ACC112 (cell line): ENCODE results near the gene CCR5AS.
"Not testable (repeated sequence)": the region's sequence is repeated elsewhere in the genome, so short reads cannot be mapped to it uniquely, and the experiment has no call there.

ENCODE experiments used
- H2AFZ ChIP-seq: fragments of 200-600 bp; sonication (generic); one replicate; pipeline ENCODE4 v1.6.0; 2017; ENCODE audit warnings: antibody characterized with exemption, low read length; ENCODE audit not compliant: unreplicated experiment
- H3K27ac ChIP-seq: fragments of 200-600 bp; sonication (generic); 2 replicates; pipeline ENCODE4 v1.5.1; 2014; ENCODE audit warnings: low read depth, mild to moderate bottlenecking, antibody characterized with exemption, low read length, moderate library complexity
- H3K27me3 ChIP-seq: fragments of 200-600 bp; sonication (generic); 2 replicates; pipeline ENCODE4 v1.6.1; 2014; ENCODE audit warnings: mild to moderate bottlenecking, antibody characterized with exemption, low read length, moderate library complexity, mixed read lengths; ENCODE audit not compliant: insufficient read depth
- H3K36me3 ChIP-seq: fragments of 200-600 bp; sonication (generic); 2 replicates; pipeline ENCODE4 v1.6.1; 2016; ENCODE audit warnings: mild to moderate bottlenecking, antibody characterized with exemption, low read length, moderate library complexity, mixed read lengths; ENCODE audit not compliant: insufficient read depth
- H3K4me1 ChIP-seq: fragments of 200-600 bp; sonication (generic); one replicate; pipeline ENCODE4 v1.6.1; 2016; ENCODE audit warnings: low read length, mixed read lengths; ENCODE audit not compliant: insufficient read depth, unreplicated experiment, control insufficient read depth
- H3K4me3 ChIP-seq: fragments of 200-600 bp; sonication (generic); 2 replicates; pipeline ENCODE4 v1.5.1; 2014; ENCODE audit warnings: mild to moderate bottlenecking, low read depth, low read length
- H3K79me2 ChIP-seq: fragments of 200-600 bp; sonication (generic); one replicate; pipeline ENCODE4 v1.6.0; 2016; ENCODE audit warnings: low read length; ENCODE audit not compliant: control insufficient read depth, unreplicated experiment, insufficient read depth

CCR5AS gene

DNA sequence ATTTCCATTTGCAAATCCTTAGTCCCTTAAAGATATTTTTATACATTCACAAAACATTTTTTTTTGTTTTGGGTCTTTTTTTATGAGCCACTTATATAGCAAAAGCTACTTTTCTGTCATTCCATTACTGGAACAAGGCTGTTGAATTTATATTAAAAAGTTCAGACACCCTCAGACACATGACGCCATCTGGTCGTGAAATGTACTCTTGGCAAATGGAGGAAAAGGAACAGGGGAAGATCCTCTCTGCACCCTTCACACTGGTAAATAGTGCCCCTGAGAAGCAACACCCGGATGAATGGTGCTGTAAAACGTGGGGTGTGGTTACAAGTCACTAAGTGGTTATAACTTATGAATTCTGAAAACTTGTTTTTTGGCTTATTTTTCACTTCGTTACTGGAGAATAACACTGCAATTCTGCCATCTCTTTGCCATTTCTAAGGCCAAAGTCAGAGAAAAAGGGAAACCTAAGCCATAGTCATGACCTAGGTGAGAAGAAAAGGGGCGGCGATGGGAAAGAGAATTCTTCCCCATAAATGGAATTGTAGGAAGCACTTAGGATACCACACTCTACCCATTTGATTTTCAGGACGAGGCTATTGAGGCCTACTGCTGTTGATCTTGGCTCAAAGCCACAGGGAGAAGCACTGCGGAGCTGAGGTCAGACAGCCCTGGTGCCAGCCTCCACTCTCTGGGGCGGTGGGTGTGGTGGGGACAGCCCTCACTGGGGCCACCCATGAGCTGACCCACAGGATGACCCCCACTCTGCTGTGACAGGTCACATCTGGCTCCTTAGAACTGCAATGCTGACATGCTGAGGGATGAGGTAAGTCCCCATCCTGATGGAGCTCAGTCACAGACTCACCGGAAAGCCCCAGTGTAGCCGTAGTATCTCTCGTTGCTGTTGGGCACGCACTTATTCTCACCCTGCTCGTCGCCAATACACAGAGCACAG is 36.0 kb upstream of the CCR5AS start:
- H3K36me3 ChIP-seq, result no peaks in the 10 kb centered on the region
- no peak overlapping the region for H3K27ac ChIP-seq
- no peak overlapping the region for H2AFZ ChIP-seq
- peaks cover 30% of the 10 kb centered on the region for H3K27me3 ChIP-seq
- no peaks in the 10 kb centered on the region for H3K4me1 ChIP-seq
- H3K4me3 ChIP-seq, result no peak overlapping the region
- H3K79me2 ChIP-seq, result no peaks in the 10 kb centered on the region

DNA sequence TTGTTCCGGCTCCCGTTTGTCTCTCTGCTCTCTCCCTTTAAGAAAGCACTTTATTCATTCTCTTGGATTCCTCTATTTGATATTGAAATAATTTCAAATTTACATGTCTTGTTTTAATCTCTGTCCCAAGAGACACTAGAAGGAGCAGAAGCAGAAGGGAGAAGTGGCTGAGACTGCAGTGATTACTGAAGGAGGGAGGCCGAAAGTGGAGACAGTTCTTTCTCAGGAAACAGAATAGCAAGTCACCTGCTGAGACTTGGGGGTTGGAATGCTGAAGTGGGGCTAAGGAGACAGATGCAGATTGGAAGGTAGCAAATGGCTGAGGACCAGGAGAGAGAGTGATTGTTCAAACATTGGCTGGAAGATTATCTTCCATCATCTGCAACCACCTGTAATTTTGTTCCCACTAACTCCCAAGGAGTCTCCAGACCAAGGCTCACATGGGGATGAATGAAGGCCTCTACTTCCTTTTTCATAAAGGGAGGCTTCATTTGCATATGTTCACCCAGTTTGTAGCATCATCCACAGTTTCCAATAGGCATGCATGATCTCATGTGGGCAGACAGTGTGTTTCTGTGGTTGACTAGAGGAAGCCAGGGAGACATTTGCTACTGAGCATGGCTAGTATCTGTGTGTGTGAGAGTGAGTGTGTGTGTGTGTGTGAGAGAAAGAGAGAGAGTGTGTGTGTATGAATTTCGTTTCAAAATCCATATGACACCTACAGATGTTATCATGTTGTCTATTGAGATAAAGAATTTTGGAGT is 33.8 kb upstream of the CCR5AS start:
- no peak overlapping the region for H3K4me3 ChIP-seq
- no peaks in the 10 kb centered on the region for H3K4me1 ChIP-seq
- no peak overlapping the region for H3K27ac ChIP-seq
- peaks cover 23% of the 10 kb centered on the region for H3K27me3 ChIP-seq
- H3K36me3 ChIP-seq, result no peaks in the 10 kb centered on the region
- H3K79me2 ChIP-seq, result no peaks in the 10 kb centered on the region
- no peak overlapping the region for H2AFZ ChIP-seq

GRCh38 chr3:46438831-46439230 is 32.0 kb upstream of the CCR5AS start:
- H3K27me3 ChIP-seq, result peaks cover 36% of the 10 kb centered on the region
- no peaks in the 10 kb centered on the region for H3K4me1 ChIP-seq
- no peaks in the 10 kb centered on the region for H3K36me3 ChIP-seq
- H3K79me2 ChIP-seq, result no peaks in the 10 kb centered on the region
- no peak overlapping the region for H2AFZ ChIP-seq
- H3K27ac ChIP-seq, result no peak overlapping the region
- H3K4me3 ChIP-seq, result no peak overlapping the region

DNA sequence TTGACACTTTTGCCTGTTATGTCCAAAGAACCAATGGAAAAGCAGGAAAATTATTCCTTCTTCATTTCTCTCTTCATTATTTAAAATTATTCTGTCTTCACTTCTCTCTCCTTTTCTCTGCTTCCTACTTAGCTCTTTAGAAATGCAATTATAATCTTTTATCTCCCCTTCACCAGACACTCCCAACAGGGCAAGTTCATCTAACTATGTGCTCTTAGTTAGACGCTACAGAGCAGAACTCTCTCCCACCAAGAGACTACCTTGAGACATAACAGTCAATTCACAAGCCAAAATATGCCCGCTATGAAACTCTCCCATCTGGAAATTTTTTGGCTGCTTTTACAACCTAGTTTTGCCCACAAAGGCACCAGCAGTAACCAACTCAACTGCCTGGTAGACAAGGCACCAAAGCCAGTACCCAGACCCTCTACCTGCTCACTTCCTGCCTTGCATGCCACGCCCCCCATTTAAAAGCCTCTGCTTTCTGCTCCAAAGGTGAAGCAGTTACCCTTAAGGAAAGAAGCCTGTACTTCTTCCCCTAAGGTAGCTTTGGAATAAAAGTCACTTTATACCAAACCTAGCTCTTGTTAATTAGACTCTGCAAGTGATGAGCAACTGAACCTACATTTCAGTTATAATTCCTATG is 28.3 kb upstream of the CCR5AS start:
- Histone ChIP-seq H3K79me2 (no peaks in the 10 kb centered on the region), H3K27ac (no peak overlapping the region), H3K36me3 (no peaks in the 10 kb centered on the region), H3K27me3 (peaks cover 32% of the 10 kb centered on the region), H3K4me3 (no peak overlapping the region), H2AFZ (no peak overlapping the region), H3K4me1 (no peaks in the 10 kb centered on the region)

- H2AFZ ChIP-seq, result no peak overlapping the region
- no peaks in the 10 kb centered on the region for H3K4me1 ChIP-seq
- H3K27ac ChIP-seq, result no peak overlapping the region
- no peaks in the 10 kb centered on the region for H3K36me3 ChIP-seq
- H3K27me3 ChIP-seq, result peaks cover 24% of the 10 kb centered on the region; the same call in 1 of the 2 replicates
- no peaks in the 10 kb centered on the region for H3K79me2 ChIP-seq
- no peak overlapping the region for H3K4me3 ChIP-seq
Measured at GRCh38 chr3:46433841-46434240, 27.0 kb upstream of the CCR5AS start.

- H3K36me3 ChIP-seq, H3K79me2 ChIP-seq, H2AFZ ChIP-seq, H3K27ac ChIP-seq, H3K4me3 ChIP-seq, H3K4me1 ChIP-seq: not testable (repeated sequence)
- H3K27me3 ChIP-seq, result peaks cover 22% of the 10 kb centered on the region; the same call in 1 of the 2 replicates
Measured at GRCh38 chr3:46433118-46433517, 26.3 kb upstream of the CCR5AS start.

DNA sequence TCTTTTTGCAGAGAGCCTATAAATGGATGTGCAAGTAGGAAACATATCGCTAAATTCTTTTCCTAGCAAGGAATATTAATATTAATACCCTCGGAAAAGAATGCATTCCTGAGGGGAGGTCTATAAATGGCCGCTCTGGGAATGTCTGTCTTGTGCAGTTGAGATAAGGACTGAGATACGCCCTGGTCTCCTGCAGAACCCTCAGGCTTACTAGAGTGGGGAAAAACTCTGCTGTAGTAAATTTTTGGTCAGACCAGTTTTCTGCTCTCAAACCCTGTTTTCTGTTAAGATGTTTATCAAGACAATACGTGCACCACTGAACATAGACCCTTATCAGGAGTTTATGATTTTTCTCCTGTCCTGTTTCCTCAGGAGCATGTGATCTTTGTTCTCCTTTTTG is 25.0 kb upstream of the CCR5AS start:
- not testable (repeated sequence) for H3K36me3 ChIP-seq, H2AFZ ChIP-seq, H3K4me1 ChIP-seq

GRCh38 chr3:46430879-46431278 is 24.0 kb upstream of the CCR5AS start:
- not testable (repeated sequence) for H3K4me3 ChIP-seq, H3K4me1 ChIP-seq, H3K27ac ChIP-seq

More for the DNA sequence above, 25.0 kb upstream of the CCR5AS start:
- not testable (repeated sequence) for H3K79me2 ChIP-seq, H3K4me3 ChIP-seq, H3K27ac ChIP-seq
- peaks cover 22% of the 10 kb centered on the region; the same call in 1 of the 2 replicates for H3K27me3 ChIP-seq

GRCh38 chr3:46429671-46430070 is 22.8 kb upstream of the CCR5AS start:
- Histone ChIP-seq H2AFZ (no peak overlapping the region), H3K27me3 (peaks cover 4% of the 10 kb centered on the region; the same call in 1 of the 2 replicates), H3K27ac (no peak overlapping the region), H3K36me3 (no peaks in the 10 kb centered on the region), H3K4me3 (no peak overlapping the region), H3K4me1 (no peaks in the 10 kb centered on the region), H3K79me2 (no peaks in the 10 kb centered on the region)

More at GRCh38 chr3:46430879-46431278, 24.0 kb upstream of the CCR5AS start:
- not testable (repeated sequence) for H2AFZ ChIP-seq, H3K79me2 ChIP-seq, H3K36me3 ChIP-seq
- H3K27me3 ChIP-seq, result peaks cover 15% of the 10 kb centered on the region; the same call in 1 of the 2 replicates

DNA sequence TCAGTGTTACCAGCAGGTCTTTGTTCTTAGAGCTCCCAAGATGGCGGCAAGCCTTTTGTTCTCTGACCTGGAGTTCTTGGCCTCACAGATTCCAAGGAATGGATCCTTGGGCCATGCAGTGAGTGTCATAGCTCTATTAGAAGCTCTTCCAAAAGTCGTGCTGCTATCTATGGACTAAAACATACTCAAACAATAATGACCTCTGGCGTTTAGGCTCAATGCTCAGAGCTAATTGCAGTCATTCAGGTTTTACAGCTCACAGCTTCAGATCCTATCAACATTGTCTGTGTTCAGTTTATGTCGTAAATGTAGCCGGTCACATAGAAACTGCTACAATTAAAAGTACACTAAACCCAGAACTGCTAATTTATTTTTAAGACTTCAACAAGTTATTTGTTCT is 22.4 kb upstream of the CCR5AS start:
- Histone ChIP-seq H3K36me3 (no peaks in the 10 kb centered on the region), H3K4me1 (no peaks in the 10 kb centered on the region), H3K4me3 (no peak overlapping the region), H2AFZ (no peak overlapping the region), H3K27me3 (no peaks in the 10 kb centered on the region), H3K79me2 (no peaks in the 10 kb centered on the region), H3K27ac (no peak overlapping the region)
